Activated T-cell treated with anti-CD3 and anti-CD28 coated beads, Interleukin-2, amount 50 U/mL, for 72 hours (primary cell): ENCODE data around the gene OGFOD3. TPM values are rescaled to one million over a fixed set of nuclear protein-coding genes. Genes with fewer than 3 reads are reported as not detected.
A peak's percentile ranks its signal among the peaks of the same experiment; 100 is the strongest.

Source experiments
- ATAC-seq, 2 donors: fragments of 150-1000 bp; cut with Tn5 transposase; replicated peaks in 1 of 2; 2 replicates each; pipeline ENCODE4 v1.10.0; 2021; ENCODE audit warnings: moderate library complexity in 2 of 2, mild to moderate bottlenecking in 1 of 2
- DNase-seq, 2 donors: peaks; one replicate each; pipeline ENCODE4 v3.0.0; 2021 to 2022; ENCODE audit warnings: mixed read lengths in 1 of 2
- H3K27ac Mint-ChIP-seq: one replicate; pipeline ENCODE4 v1.8.0; 2022; ENCODE audit warnings: mild to moderate bottlenecking, moderate library complexity, mixed read lengths
- H3K27me3 Mint-ChIP-seq: one replicate; pipeline ENCODE4 v1.8.0; 2022; ENCODE audit warnings: low read depth, mixed read lengths
- H3K36me3 Mint-ChIP-seq, 2 donors: one replicate each; pipeline ENCODE4 v1.8.0; 2022; ENCODE audit warnings: mixed read lengths in 2 of 2, mild to moderate bottlenecking in 1 of 2; ENCODE audit not compliant: insufficient read depth in 2 of 2
- H3K4me1 Mint-ChIP-seq: one replicate; pipeline ENCODE4 v1.8.0; 2022; ENCODE audit warnings: low read depth, mixed read lengths
- H3K4me3 Mint-ChIP-seq, 2 donors: one replicate each; pipeline ENCODE4 v1.8.0; 2022; ENCODE audit warnings: mild to moderate bottlenecking in 2 of 2, mixed read lengths in 2 of 2, moderate library complexity in 2 of 2
- H3K9me3 Mint-ChIP-seq, 2 donors: one replicate each; pipeline ENCODE4 v1.8.0; 2022; ENCODE audit warnings: mixed read lengths in 2 of 2
- total RNA-seq, 2 donors: library from RNA; stranded (reverse); gene quantifications; one replicate each; pipeline ENCODE4 v1.2.3, GENCODE V29; 2022

OGFOD3 gene
- total RNA-seq, 2 donors from 2014 or later, result 17.2 to 17.7 TPM

- H3K27ac Mint-ChIP-seq, result no peak overlapping the region
- no peak overlapping the region for H3K4me3 Mint-ChIP-seq
- no peaks in the 10 kb centered on the region for H3K27me3 Mint-ChIP-seq
- no peak for ATAC-seq
- no peaks in the 10 kb centered on the region for H3K36me3 Mint-ChIP-seq
- no peaks in the 10 kb centered on the region for H3K9me3 Mint-ChIP-seq
- no peak for DNase-seq
- H3K4me1 Mint-ChIP-seq, result no peaks in the 10 kb centered on the region
These were observed 27.4 kb downstream of the OGFOD3 start for GRCh38 chr17:82390860-82391435.

GRCh38 chr17:82390015-82390859, 28.1 kb downstream of the OGFOD3 start:
- Mint-ChIP-seq H3K27ac (no peak overlapping the region), H3K4me1 (no peaks in the 10 kb centered on the region), H3K36me3 (no peaks in the 10 kb centered on the region), H3K9me3 (no peaks in the 10 kb centered on the region), H3K4me3 (no peak overlapping the region), H3K27me3 (no peaks in the 10 kb centered on the region)
- ATAC-seq (no peak), DNase-seq (no peak)

- no peaks in the 10 kb centered on the region for H3K9me3 Mint-ChIP-seq
- no peaks in the 10 kb centered on the region for H3K36me3 Mint-ChIP-seq
- H3K27ac Mint-ChIP-seq, result no peak overlapping the region
- DNase-seq, result no peak
- ATAC-seq, result no peak
- H3K27me3 Mint-ChIP-seq, result no peaks in the 10 kb centered on the region
- H3K4me1 Mint-ChIP-seq, result no peaks in the 10 kb centered on the region
- no peak overlapping the region for H3K4me3 Mint-ChIP-seq
These were observed 29.0 kb downstream of the OGFOD3 start for GRCh38 chr17:82389379-82389778.

GRCh38 chr17:82388922-82389283, 29.5 kb downstream of the OGFOD3 start:
- H3K36me3 Mint-ChIP-seq, result no peaks in the 10 kb centered on the region
- H3K4me3 Mint-ChIP-seq, result no peak overlapping the region
- ATAC-seq, result no peak

GRCh38 chr17:82388223-82388921, 30.0 kb downstream of the OGFOD3 start:
- ATAC-seq (no peak), DNase-seq (no peak)
- Mint-ChIP-seq H3K27me3 (no peaks in the 10 kb centered on the region), H3K36me3 (no peaks in the 10 kb centered on the region), H3K4me3 (no peak overlapping the region), H3K4me1 (no peaks in the 10 kb centered on the region), H3K9me3 (no peaks in the 10 kb centered on the region), H3K27ac (no peak overlapping the region)

More at GRCh38 chr17:82388922-82389283, 29.5 kb downstream of the OGFOD3 start:
- Mint-ChIP-seq H3K27me3 (no peaks in the 10 kb centered on the region), H3K4me1 (no peaks in the 10 kb centered on the region), H3K27ac (no peak overlapping the region), H3K9me3 (no peaks in the 10 kb centered on the region)
- no peak for DNase-seq

GRCh38 chr17:82387705-82388106, 30.7 kb downstream of the OGFOD3 start:
- H3K27me3 Mint-ChIP-seq, result no peaks in the 10 kb centered on the region
- ATAC-seq (no peak), DNase-seq (no peak)
- no peaks in the 10 kb centered on the region for H3K9me3 Mint-ChIP-seq
- H3K36me3 Mint-ChIP-seq, result no peaks in the 10 kb centered on the region
- H3K27ac Mint-ChIP-seq, result no peak overlapping the region
- H3K4me1 Mint-ChIP-seq, result no peaks in the 10 kb centered on the region
- H3K4me3 Mint-ChIP-seq, result no peak overlapping the region

- H3K4me3 Mint-ChIP-seq, result no peak overlapping the region
- ATAC-seq, result no peak
- H3K36me3 Mint-ChIP-seq, result no peaks in the 10 kb centered on the region
- no peaks in the 10 kb centered on the region for H3K9me3 Mint-ChIP-seq
- H3K27me3 Mint-ChIP-seq, result no peaks in the 10 kb centered on the region
- H3K27ac Mint-ChIP-seq, result no peak overlapping the region
- no peak for DNase-seq
- no peaks in the 10 kb centered on the region for H3K4me1 Mint-ChIP-seq
These were observed 31.3 kb downstream of the OGFOD3 start for GRCh38 chr17:82386881-82387704.

GRCh38 chr17:82386255-82386831, 32.0 kb downstream of the OGFOD3 start:
- peaks cover 5% of the 10 kb centered on the region for H3K27me3 Mint-ChIP-seq
- no peak overlapping the region for H3K27ac Mint-ChIP-seq
- ATAC-seq (no peak), DNase-seq (no peak)
- no peaks in the 10 kb centered on the region for H3K9me3 Mint-ChIP-seq
- H3K4me3 Mint-ChIP-seq, result no peak overlapping the region
- no peaks in the 10 kb centered on the region for H3K36me3 Mint-ChIP-seq
- H3K4me1 Mint-ChIP-seq, result no peaks in the 10 kb centered on the region

GRCh38 chr17:82385559-82386254, 32.7 kb downstream of the OGFOD3 start:
- Mint-ChIP-seq H3K4me3 (no peak overlapping the region), H3K9me3 (no peaks in the 10 kb centered on the region), H3K36me3 (no peaks in the 10 kb centered on the region), H3K4me1 (no peaks in the 10 kb centered on the region), H3K27me3 (peaks cover 11% of the 10 kb centered on the region), H3K27ac (no peak overlapping the region)
- DNase-seq, result no peak
- no peak for ATAC-seq

GRCh38 chr17:82384730-82385481, 33.5 kb downstream of the OGFOD3 start:
- Mint-ChIP-seq H3K4me1 (no peaks in the 10 kb centered on the region), H3K4me3 (no peak overlapping the region), H3K36me3 (no peaks in the 10 kb centered on the region), H3K27me3 (peaks cover 19% of the 10 kb centered on the region), H3K27ac (no peak overlapping the region), H3K9me3 (no peaks in the 10 kb centered on the region)
- peak in 1 of 2 donors; percentile 19 for ATAC-seq
- DNase-seq, result no peak

GRCh38 chr17:82384051-82384729, 34.2 kb downstream of the OGFOD3 start:
- H3K9me3 Mint-ChIP-seq, result no peaks in the 10 kb centered on the region
- ATAC-seq (no peak), DNase-seq (no peak)
- H3K27ac Mint-ChIP-seq, result no peak overlapping the region
- no peaks in the 10 kb centered on the region for H3K4me1 Mint-ChIP-seq
- no peaks in the 10 kb centered on the region for H3K36me3 Mint-ChIP-seq
- no peak overlapping the region for H3K4me3 Mint-ChIP-seq
- peaks cover 22% of the 10 kb centered on the region for H3K27me3 Mint-ChIP-seq
